Ascending aorta (tissue), 2 donors: Measurements from ENCODE around the gene MRLN. TPM values are rescaled to one million over a fixed set of nuclear protein-coding genes. Genes with fewer than 3 reads are reported as not detected.

ENCODE experiments used
- DNase-seq, 2 donors: peaks; one replicate each; pipeline ENCODE4 v3.0.0-alpha.2; 2019; ENCODE audit warnings: low spot score in 2 of 2
- H3K27ac ChIP-seq, 2 donors: fragments of 200-600 bp; sonication (generic); one replicate each; pipeline ENCODE4 v1.5.1; 2016 to 2017; ENCODE audit warnings: mild to moderate bottlenecking in 1 of 2
- H3K27me3 ChIP-seq: fragments of 200-600 bp; sonication (generic); one replicate; pipeline ENCODE4 v1.5.1; 2017
- H3K36me3 ChIP-seq, 2 donors: fragments of 200-600 bp; sonication (generic); one replicate each; pipeline ENCODE4 v1.5.1; 2016
- H3K4me1 ChIP-seq, 2 donors: fragments of 200-600 bp; sonication (generic); one replicate each; pipeline ENCODE4 v1.5.1; 2016 to 2017; ENCODE audit warnings: mild to moderate bottlenecking in 1 of 2
- H3K4me3 ChIP-seq, 2 donors: fragments of 200-600 bp; sonication (generic); one replicate each; pipeline ENCODE4 v1.5.1; 2016 to 2017; ENCODE audit warnings: mild to moderate bottlenecking in 1 of 2
- H3K9me3 ChIP-seq, 2 donors: fragments of 200-600 bp; sonication (generic); one replicate each; pipeline ENCODE4 v1.5.1; 2016
- intact Hi-C: fragments of 100-400 bp; cut with DNase I; formaldehyde crosslinking; loops from one replicate; pipeline ENCODE4 v1.15.1; 2023
- total RNA-seq: library from RNA; depleted of rRNA; stranded (reverse); fragments of >200 nt; gene quantifications from one replicate; pipeline ENCODE4 v1.1.0, GENCODE V29; 2016
- TF ChIP-seq, protein P1 (sequence below), 3 experiments: fragments of 200-600 bp in 2 of 3; fragments of 450-650 bp in 1 of 3; sonication (generic) in 2 of 3; IDR thresholded peaks; one replicate each; pipeline ENCODE4 v1.5.1; 2016 to 2019; ENCODE audit warnings: antibody characterized with exemption in 3 of 3, mild to moderate bottlenecking in 1 of 3, moderate library complexity in 1 of 3

Gene MRLN
- total RNA-seq, 1 donor from 2014 or later: not detected

DNA sequence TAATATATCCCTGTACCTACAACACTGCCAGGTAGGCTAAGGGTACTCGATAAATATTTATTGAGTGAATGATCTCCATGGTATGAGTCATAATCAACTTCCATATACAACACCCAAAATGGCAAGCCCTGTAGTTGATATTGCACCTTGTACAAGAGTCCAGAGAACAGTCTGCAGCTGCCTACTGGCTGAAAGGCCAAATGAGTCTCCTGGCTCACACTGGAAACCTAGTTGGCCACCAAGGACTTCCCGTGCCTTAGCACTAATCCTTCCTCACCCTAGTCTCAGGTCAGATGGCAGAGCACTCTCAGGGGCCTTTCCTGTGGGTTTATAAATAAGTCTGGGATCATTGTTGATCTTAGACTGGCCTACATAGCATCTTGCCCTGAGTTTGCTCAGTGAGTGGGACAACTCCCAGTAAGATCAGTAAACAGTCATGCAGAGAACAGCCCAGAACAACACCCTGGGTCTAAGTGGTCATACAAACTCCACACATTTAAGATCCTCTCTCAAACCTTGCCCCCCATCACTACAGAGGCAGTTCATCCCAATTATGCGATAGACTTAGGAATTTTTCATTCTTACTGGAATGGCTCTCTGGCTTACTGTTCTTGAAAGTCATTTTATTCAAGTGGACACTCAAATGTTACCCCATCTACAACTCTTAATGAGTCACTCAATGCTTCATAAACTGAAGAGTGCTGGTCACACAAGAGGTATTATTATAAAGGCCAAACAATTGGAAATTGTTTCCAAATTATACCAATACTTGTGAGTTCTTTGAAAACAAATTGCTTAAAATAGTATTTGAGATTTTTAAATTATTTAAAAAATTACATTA, 28.9 kb downstream of the MRLN start:
- no peak overlapping the region for H3K4me3 ChIP-seq
- H3K36me3 ChIP-seq: no peaks in the 10 kb centered on the region
- H3K27ac ChIP-seq: no peak overlapping the region
- DNase-seq: no peak
- TF ChIP-seq, protein P1, sequence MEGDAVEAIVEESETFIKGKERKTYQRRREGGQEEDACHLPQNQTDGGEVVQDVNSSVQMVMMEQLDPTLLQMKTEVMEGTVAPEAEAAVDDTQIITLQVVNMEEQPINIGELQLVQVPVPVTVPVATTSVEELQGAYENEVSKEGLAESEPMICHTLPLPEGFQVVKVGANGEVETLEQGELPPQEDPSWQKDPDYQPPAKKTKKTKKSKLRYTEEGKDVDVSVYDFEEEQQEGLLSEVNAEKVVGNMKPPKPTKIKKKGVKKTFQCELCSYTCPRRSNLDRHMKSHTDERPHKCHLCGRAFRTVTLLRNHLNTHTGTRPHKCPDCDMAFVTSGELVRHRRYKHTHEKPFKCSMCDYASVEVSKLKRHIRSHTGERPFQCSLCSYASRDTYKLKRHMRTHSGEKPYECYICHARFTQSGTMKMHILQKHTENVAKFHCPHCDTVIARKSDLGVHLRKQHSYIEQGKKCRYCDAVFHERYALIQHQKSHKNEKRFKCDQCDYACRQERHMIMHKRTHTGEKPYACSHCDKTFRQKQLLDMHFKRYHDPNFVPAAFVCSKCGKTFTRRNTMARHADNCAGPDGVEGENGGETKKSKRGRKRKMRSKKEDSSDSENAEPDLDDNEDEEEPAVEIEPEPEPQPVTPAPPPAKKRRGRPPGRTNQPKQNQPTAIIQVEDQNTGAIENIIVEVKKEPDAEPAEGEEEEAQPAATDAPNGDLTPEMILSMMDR (IDR thresholded peaks at IDR 0.05): no peak
- H3K4me1 ChIP-seq: no peaks in the 10 kb centered on the region
- no peaks in the 10 kb centered on the region for H3K27me3 ChIP-seq
- intact Hi-C loops: no loop called here
- peaks cover 0 to 5% of the 10 kb centered on the region in 2 donors for H3K9me3 ChIP-seq

DNA sequence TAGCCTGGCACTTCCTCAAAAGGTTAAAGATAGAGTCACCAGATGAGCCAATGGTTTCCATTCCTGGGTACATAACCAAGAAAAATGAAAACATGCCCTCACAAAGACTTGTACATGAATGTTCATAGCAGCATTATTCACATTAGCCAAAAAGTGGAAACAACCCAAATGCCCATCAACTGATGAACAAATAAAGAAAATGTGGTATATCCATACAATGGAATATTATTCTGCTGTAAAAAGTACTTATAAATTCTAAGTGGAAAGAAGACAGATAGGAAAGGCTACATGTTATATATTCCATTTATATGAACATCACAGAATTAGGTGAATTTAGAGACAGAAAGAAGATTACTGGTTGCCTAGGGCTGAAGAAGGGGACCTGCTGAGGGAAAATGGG, 32.9 kb downstream of the MRLN start:
- TF ChIP-seq, protein P1 (IDR thresholded peaks at IDR 0.05): no peak
- Histone ChIP-seq H3K9me3 (peaks cover 0 to 5% of the 10 kb centered on the region in 2 donors), H3K27me3 (no peaks in the 10 kb centered on the region), H3K27ac (no peak overlapping the region), H3K36me3 (no peaks in the 10 kb centered on the region), H3K4me1 (no peaks in the 10 kb centered on the region), H3K4me3 (no peak overlapping the region)
- DNase-seq: no peak
- intact Hi-C loops: no loop called here

DNA sequence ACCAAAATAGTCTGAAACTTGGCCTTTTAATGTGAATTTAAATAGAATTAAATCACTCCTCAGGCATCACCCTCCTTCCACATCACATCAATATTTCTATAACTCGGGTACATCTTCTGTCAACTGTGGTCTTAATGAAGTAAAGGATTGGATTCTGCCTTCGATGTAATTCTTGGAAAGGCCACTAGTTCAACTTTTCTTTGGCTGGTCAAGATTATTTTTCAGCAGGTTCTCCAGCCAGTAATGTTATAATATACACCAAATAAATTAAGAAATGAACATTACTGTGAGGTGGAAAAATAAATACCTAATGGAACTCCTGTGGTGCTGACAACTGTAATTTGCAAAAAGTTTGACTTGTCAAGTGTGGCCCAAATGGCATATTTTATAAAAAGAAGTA, 33.9 kb downstream of the MRLN start:
- H3K9me3 ChIP-seq: peaks cover 0 to 5% of the 10 kb centered on the region in 2 donors
- TF ChIP-seq, protein P1 (IDR thresholded peaks at IDR 0.05): peak in 1 of 3 experiments; percentile 14
- H3K27ac ChIP-seq: no peak overlapping the region
- intact Hi-C loops: no loop called here
- no peaks in the 10 kb centered on the region for H3K36me3 ChIP-seq
- H3K4me3 ChIP-seq: no peak overlapping the region
- no peaks in the 10 kb centered on the region for H3K27me3 ChIP-seq
- H3K4me1 ChIP-seq: no peaks in the 10 kb centered on the region
- DNase-seq: no peak

DNA sequence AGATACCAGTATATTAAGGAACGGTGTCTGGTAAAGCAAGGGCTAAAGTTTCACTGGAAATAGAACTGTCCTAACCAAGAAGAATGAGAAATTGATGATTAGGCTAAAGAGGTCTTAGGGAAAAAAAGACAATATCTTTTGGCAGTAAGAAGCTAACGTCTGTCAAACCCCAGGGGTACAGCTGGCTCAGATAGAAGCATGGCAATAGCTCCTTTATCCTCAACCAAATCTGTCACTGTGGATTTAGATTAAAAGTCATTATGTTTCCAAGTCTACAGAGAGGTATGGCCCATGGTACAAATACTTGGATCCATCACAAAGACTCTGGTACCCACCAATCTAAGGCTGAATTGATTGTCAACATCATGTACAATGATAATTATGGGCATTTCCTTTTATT, 35.0 kb downstream of the MRLN start:
- TF ChIP-seq, protein P1 (IDR thresholded peaks at IDR 0.05): no peak
- no peak for DNase-seq
- Histone ChIP-seq H3K9me3 (peaks cover 0 to 5% of the 10 kb centered on the region in 2 donors), H3K4me1 (no peaks in the 10 kb centered on the region), H3K27ac (no peak overlapping the region), H3K4me3 (no peak overlapping the region), H3K27me3 (no peaks in the 10 kb centered on the region), H3K36me3 (no peaks in the 10 kb centered on the region)
- intact Hi-C loops: no loop called here

DNA sequence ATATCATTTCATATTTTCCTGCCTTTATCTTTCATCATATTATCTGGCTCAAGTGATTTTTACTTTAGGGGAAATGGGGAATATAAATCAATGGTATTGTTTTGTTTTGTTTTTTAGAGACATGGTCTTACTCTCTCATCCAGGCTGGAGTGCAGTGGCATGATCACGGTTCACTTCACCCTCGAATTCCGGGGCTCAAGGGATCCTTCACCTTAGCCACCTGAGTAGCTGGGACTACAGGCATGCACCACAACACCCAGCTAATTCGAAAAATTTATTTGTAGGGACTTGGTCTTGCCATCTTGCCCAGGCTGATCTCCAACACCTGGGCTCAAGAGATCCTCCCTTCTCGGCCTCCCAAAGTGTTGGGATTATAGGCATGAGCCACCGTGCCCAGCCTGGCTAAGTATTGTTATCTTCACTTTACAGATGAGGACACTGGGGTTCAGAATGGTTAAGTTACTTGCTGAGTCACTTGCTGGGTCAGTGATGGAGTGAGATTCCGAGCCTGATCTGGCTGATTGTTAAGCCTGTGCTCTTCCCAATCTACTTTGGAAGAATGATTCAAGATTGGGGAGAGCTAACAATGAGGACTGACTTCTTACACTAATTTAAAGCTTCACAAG, 39.9 kb downstream of the MRLN start:
- TF ChIP-seq, protein P1 (IDR thresholded peaks at IDR 0.05): no peak
- intact Hi-C loops: loop anchor here (5.0 kb wide), 1 partner anchor 61 kb away; no protein-coding TSS in a partner anchor
- DNase-seq: no peak
- Histone ChIP-seq H3K36me3 (no peaks in the 10 kb centered on the region), H3K27ac (no peak overlapping the region), H3K27me3 (no peaks in the 10 kb centered on the region), H3K4me1 (peaks cover 4 to 17% of the 10 kb centered on the region in 2 donors), H3K9me3 (no peaks in the 10 kb centered on the region), H3K4me3 (no peak overlapping the region)
